GM18868 (cell line): ENCODE results near the gene TMEM121B.

ENCODE experiments used
- ATAC-seq: cut with Tn5 transposase; IDR thresholded peaks from one replicate; pipeline ENCODE4 v1.9.1; 2021; ENCODE audit warnings: mild to moderate bottlenecking, moderate library complexity; ENCODE audit not compliant: unreplicated experiment

TMEM121B gene

GRCh38 chr22:17113600-17113999, 7.6 kb downstream of the TMEM121B start:
- no peak for ATAC-seq

- no peak for ATAC-seq
Observed at GRCh38 chr22:17112491-17113042, 8.6 kb downstream of the TMEM121B start.

GRCh38 chr22:17110791-17111550, 10.2 kb downstream of the TMEM121B start:
- no peak for ATAC-seq

DNA sequence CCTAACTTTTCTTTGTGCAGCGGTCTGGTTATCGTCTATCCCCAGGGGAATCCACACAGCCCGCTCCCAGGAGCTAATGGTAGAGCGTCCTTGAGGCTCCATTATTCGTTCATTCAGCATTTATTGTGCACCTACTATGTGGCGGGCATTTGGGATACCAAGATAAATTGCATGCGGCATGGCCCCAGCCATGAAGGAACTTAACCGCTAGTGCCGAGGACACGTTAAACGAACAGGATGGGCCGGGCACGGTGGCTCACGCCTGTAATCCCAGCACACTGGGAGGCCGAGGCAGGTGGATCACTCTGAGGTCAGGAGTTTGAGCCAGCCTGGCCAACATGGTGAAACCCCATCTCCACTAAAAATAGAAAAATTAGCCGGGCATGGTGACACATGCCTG, 11.2 kb downstream of the TMEM121B start:
- ATAC-seq = no peak

DNA sequence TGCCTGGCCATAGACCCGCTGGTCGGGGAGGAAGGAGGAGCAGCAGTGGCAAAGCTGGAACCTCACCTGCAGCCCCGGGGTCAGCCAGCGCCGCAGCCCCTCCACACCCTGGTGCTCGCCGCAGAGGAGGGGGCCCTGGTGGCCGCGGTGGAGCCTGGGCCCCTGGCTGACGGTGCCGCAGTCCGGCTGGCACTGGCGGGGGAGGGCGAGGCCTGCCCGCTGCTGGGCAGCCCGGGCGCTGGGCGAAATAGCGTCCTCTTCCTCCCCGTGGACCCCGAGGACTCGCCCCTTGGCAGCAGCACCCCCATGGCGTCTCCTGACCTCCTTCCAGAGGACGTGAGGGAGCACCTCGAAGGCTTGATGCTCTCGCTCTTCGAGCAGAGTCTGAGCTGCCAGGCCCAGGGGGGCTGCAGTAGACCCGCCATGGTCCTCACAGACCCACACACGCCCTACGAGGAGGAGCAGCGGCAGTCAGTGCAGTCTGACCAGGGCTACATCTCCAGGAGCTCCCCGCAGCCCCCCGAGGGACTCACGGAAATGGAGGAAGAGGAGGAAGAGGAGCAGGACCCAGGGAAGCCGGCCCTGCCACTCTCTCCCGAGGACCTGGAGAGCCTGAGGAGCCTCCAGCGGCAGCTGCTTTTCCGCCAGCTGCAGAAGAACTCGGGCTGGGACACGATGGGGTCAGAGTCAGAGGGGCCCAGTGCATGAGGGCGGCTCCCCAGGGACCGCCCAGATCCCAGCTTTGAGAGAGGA, 11.9 kb downstream of the TMEM121B start:
- ATAC-seq = no peak

DNA sequence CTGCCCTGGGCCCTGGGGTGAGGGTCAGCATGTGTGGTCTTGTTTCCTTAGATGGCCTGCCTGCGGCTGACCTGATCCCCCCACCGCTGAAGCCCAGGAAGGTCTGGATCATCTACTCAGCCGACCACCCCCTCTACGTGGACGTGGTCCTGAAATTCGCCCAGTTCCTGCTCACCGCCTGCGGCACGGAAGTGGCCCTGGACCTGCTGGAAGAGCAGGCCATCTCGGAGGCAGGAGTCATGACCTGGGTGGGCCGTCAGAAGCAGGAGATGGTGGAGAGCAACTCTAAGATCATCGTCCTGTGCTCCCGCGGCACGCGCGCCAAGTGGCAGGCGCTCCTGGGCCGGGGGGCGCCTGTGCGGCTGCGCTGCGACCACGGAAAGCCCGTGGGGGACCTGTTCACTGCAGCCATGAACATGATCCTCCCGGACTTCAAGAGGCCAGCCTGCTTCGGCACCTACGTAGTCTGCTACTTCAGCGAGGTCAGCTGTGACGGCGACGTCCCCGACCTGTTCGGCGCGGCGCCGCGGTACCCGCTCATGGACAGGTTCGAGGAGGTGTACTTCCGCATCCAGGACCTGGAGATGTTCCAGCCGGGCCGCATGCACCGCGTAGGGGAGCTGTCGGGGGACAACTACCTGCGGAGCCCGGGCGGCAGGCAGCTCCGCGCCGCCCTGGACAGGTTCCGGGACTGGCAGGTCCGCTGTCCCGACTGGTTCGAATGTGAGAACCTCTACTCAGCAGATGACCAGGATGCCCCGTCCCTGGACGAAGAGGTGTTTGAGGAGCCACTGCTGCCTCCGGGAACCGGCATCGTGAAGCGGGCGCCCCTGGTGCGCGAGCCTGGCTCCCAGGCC, 12.7 kb downstream of the TMEM121B start:
- ATAC-seq = no peak

DNA sequence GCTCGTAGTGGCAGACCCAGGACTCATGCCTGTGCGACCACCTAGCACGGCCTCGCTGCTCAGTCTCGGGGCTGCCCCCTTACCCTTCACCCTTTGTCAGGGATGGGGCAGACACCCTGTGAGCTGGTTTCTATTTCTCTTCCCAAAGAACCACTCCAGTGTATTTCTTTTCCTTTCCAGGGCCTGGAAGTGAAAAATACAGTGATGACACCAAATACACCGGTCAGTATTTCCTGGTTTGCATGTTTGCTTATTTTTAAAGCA, 13.7 kb downstream of the TMEM121B start:
- ATAC-seq = no peak

DNA sequence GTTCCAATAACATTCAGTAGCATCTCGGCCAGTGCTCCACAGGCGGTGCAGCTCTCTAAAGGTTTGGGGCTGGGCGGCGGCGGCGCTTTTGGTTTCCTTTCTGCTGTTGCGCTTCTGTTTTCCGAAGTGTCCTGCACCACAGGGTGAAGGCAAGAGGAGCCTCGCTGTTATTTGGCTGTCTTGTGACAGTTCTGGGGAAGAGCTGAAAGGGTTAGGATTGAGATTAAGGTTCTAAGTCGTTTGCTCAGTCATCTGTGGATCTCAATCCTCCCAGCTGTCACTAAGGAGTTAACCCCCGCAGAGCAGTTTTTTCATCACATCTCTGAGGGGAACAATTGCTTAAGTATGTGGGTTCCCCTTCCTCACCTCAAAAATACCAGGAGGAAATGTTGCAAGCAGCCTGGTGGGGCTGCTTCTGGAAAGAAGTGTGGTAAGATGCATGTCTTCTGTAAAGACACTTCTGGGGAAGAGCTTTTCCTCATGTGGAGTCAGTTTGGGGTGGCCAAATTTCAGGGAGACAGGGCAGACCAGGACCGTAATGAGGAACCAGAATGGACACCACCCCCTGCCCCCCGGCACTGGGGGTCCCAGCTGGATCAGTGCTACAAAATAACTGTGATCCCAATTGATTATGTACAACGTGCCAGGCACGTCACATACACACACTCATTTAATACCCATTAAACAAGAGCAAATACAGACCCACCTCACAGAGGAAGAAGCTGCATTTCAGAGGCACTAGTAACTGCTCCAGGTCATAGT, 14.2 kb downstream of the TMEM121B start:
- no peak for ATAC-seq

DNA sequence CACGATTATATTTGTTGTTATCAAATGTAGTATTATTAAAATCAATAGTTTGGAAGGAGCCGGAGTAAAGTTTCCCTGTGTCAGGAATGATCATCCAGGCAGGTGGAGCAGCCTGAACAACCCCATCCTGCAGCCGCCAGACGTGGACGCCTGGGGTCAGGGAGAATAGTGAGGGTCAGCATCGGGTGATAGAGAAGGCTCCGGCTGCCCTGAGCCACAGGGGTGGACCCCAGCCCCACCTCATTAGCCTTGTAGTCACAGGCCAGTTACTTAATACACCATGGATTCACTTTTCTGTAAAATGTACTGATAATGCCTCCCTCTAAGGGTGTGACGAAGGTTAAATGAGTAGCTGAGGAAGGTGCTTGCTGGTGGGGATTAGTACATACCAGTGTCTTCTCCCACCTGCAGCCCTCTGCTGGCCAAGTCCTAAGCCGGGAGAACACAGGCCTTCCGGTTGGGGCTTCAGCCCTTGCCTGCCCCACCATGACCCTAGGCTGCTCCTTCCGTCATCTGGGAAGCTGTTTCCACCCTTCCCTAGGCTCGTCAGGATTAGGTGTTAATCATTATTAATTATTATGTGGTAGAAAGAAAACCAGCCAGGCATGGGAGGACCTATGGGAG, 14.9 kb downstream of the TMEM121B start:
- ATAC-seq = no peak

GRCh38 chr22:17105143-17106129, 15.7 kb downstream of the TMEM121B start:
- ATAC-seq = no peak

DNA sequence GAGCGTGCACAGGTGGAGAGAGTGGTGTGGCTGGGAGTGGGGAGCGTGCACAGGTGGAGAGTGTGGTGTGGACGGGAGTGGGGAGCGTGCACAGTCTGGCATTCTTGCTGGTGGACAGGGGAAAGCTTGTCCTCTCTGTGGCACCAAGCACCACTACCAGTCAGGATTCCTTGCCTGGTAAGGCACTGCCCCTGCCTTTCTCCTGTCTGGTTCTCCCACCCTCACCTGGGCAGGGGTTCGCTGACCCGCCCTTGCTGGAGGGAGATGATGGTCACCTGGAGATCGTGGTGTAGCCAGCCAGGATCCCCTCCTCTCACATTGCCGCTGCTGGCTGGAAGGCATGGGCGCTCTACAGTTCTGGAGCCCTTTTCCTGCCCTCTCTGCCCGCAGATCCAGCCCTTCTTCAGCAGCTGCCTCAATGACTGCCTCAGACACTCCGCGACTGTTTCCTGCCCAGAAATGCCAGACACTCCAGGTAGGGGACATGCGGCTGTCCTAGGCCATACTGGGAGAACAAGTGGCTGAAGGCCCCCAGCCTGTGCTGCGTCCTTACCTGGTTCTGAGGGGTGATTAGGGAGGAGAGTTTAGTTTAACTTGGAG, 16.7 kb downstream of the TMEM121B start:
- no peak for ATAC-seq

- no peak for ATAC-seq
Observed at GRCh38 chr22:17103351-17103750, 17.8 kb downstream of the TMEM121B start.

DNA sequence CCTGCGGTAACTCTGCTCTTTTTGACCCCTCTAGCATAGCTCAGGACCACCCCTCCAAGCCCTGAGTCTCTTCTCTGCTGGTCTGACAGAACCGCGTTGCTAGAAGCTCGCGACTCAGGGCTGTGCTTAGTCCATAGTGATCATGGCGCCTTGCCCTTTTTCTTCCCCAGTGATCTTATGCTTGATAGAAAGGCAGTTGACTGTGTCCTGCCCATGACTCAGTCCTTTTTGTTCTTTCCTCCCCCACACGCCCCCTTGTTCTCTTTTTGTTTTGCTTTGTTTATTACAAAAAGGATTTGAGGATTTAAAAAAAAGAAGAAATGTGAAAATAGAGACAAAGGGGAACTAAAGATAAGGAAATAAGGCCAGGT, 18.9 kb downstream of the TMEM121B start:
- no peak for ATAC-seq

DNA sequence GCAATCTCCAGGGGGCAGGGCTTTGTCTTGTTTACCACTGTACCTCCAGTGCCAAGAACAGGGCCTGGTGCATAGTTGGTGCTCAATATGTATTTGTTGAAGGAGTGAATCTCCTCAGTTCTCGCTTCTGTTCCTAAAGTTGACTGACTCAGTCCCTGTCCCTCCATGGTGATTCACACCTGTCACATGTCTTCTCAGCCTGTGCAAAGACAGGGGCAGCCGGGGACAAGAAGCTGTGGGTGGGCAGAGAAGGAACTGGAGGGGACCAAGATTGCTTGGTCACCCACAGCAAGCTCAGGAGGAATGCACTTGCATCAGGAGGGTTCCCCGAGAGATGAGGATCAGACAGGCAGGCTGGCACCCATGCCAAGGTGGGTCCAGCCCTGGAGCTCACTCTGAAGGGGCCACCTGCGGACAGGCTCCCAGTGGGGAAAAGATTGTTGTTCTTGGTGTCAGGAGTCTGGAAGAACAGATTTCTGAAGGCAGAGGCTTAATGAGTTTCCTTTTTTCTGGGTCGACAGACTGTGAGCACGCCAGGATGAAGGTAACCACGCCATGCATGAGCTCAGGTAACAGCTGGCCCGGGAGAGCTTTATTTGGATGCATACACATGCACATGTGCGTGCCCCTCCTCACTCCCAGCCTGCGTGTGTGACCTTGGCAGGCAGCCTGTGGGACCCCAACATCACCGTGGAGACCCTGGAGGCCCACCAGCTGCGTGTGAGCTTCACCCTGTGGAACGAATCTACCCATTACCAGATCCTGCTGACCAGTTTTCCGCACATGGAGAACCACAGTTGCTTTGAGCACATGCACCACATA, 19.5 kb downstream of the TMEM121B start:
- no peak for ATAC-seq

- ATAC-seq = no peak
Observed at GRCh38 chr22:17100621-17101020, 20.5 kb downstream of the TMEM121B start.

DNA sequence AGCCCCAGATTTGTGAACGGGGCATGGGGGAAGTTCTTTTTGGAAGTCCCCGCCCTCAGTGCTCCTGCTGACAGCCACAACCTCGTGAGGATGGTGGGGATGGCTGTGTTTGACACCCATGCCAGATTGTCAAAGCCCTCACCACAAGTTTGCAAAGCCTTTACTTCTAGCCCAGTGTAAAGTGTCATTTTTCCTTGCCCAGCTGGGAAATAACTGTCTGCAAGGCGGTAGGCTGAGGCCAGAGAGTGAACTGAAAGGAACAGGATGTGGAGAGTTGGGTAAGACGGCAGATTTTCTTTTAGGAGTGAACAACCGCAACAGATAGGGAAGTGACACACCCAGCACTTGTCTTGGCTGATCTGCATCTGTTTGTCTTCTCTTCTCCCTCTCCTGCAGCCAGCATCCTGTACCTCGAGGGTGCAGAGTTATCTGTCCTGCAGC, 22.8 kb downstream of the TMEM121B start:
- no peak for ATAC-seq

DNA sequence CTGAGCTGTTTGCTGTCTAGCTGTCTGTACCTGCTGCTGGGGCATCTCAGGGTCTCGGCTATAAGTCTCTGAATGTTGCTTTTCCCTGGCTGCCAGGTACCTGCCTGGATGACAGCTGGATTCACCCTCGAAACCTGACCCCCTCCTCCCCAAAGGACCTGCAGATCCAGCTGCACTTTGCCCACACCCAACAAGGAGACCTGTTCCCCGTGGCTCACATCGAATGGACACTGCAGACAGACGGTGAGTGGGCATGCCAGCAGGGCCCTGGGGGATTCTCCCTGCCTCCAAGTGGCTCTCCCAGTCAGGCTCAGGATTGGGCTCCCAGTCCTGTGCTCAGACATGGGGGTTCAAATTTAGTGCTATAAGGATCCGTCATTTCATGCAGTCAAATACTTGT, 23.5 kb downstream of the TMEM121B start:
- ATAC-seq = no peak

DNA sequence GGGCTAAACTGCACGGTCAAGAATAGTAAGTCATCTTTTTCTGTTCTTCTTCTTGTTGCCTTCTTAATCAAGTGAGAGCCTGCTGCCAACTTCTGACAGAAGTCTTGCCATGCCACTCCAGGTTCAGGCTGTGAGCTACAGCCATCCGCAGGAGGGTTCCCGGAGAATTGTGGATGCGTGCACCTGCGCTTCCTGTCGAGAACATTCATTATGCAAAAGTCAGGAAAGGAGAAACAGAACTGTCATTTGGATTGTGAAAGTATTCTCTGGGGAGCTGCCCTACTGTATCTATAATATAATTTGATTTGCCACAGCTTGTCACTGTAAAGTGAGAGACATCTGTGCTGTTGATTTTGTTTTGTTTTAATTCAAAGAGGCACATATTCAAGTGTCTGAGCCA, 24.1 kb downstream of the TMEM121B start:
- ATAC-seq = no peak
